Measurements from ENCODE around the gene ZC3H4.

The ZC3H4 gene

DNA sequence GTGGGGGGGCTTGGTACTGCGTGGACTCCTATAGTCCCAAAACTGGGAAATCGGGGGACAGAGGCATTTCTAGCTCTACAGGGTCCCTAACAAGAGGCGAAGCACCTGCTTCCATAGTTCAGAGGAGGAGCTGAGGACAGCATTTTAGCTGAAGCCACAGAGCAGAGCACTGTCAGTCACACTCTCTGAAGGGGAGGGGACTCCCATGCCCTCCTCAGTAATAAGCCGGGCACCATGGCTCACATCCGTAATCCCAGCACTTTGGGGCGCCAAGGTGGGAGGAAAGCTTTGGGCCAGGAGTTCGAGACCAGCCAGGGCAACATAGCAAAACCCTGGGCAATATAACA lies 90.2 kb downstream of the ZC3H4 start:
- Histone ChIP-seq H3K9me2 (ENCODE audit: low read depth, low read length) (no peaks in the 10 kb centered on the region), H2AFZ (ENCODE audit: low read length) (no peak overlapping the region), H3K36me3 (ENCODE audit: insufficient read depth, low read length) (no peaks in the 10 kb centered on the region), H3K9ac (ENCODE audit: low read length) (no peak overlapping the region), H3K4me2 (ENCODE audit: low read length) (0 out of 2 replicates have a peak overlapping the region, but pooled peaks have one; percentile 12), H3K79me2 (ENCODE audit: insufficient read depth, low read length) (no peaks in the 10 kb centered on the region), H3K27ac (ENCODE audit: low read depth, low read length, poor library complexity, severe bottlenecking) (no peak overlapping the region), H3K4me3 (ENCODE audit: low read depth, low read length, poor library complexity, severe bottlenecking) (no peak overlapping the region), H3K9me3 (ENCODE audit: low read length) (no peaks in the 10 kb centered on the region), H3K4me1 (ENCODE audit: insufficient read depth, low read length, severe bottlenecking) (peaks cover 13% of the 10 kb centered on the region), H4K20me1 (ENCODE audit: insufficient read depth, low read length) (no peaks in the 10 kb centered on the region), H3K27me3 (ENCODE audit: insufficient read depth, low read length) (peaks cover 16% of the 10 kb centered on the region), H3F3A (ENCODE audit: insufficient read depth, low read length) (no peaks in the 10 kb centered on the region)
- no peak for TF ChIP-seq EZH2 (IDR thresholded peaks at IDR 0.05; ENCODE audit: borderline replicate concordance, low read length)
- TF ChIP-seq, protein P1, sequence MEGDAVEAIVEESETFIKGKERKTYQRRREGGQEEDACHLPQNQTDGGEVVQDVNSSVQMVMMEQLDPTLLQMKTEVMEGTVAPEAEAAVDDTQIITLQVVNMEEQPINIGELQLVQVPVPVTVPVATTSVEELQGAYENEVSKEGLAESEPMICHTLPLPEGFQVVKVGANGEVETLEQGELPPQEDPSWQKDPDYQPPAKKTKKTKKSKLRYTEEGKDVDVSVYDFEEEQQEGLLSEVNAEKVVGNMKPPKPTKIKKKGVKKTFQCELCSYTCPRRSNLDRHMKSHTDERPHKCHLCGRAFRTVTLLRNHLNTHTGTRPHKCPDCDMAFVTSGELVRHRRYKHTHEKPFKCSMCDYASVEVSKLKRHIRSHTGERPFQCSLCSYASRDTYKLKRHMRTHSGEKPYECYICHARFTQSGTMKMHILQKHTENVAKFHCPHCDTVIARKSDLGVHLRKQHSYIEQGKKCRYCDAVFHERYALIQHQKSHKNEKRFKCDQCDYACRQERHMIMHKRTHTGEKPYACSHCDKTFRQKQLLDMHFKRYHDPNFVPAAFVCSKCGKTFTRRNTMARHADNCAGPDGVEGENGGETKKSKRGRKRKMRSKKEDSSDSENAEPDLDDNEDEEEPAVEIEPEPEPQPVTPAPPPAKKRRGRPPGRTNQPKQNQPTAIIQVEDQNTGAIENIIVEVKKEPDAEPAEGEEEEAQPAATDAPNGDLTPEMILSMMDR (IDR thresholded peaks at IDR 0.05; ENCODE audit: low read length): no peak

DNA sequence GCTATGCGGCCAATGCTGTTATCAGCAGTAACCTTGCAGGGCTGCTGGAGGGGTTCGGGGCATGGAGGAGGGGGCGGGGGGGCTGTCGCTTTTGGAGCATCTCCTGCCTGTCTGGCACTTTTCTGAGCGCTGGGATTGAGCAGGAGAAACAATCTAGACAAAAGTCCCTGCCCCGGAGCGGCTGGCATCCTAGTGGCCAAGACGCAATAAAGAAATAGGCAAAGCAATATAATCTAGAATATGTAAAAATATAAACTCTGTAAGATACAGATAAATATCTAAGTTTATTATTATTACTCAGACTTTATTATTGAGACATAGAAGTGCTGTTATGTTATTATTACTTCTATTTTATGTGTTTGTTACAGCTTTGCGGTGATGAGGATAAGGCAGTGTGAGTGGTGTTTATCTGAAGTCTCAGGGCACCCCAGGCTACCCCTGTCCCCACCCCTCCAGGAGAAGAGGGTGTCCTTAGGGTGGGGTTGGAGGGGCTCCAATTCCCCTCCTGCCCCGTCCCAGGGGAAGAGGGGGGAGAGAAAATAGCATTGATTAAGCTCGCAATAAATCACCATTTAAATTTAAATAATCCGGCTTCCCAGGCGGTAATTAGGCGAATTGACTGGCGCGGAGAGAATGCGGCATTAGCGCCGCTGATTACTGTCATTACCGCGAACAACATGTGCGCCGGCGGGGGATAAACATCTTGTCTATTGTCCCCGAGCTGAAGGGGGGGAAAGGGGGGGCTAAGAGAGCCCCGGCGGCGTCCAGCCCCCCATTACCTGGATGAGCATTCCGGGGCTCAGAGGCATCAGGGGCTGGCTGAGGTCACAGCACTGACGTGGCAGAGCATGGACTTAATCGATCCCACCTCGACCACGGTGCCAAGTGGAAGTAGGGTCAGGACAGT lies 90.8 kb downstream of the ZC3H4 start:
- TF ChIP-seq EZH2 (IDR thresholded peaks at IDR 0.05; ENCODE audit: borderline replicate concordance, low read length): no peak
- TF ChIP-seq, protein P1 (IDR thresholded peaks at IDR 0.05; ENCODE audit: low read length): no peak
- Histone ChIP-seq H3K4me2 (ENCODE audit: low read length) (0 out of 2 replicates have a peak overlapping the region, but pooled peaks have one; percentile 12), H4K20me1 (ENCODE audit: insufficient read depth, low read length) (no peaks in the 10 kb centered on the region), H3F3A (ENCODE audit: insufficient read depth, low read length) (no peaks in the 10 kb centered on the region), H2AFZ (ENCODE audit: low read length) (no peak overlapping the region), H3K9me3 (ENCODE audit: low read length) (no peaks in the 10 kb centered on the region), H3K27ac (ENCODE audit: low read depth, low read length, poor library complexity, severe bottlenecking) (no peak overlapping the region), H3K9ac (ENCODE audit: low read length) (no peak overlapping the region), H3K36me3 (ENCODE audit: insufficient read depth, low read length) (no peaks in the 10 kb centered on the region), H3K9me2 (ENCODE audit: low read depth, low read length) (no peaks in the 10 kb centered on the region), H3K4me1 (ENCODE audit: insufficient read depth, low read length, severe bottlenecking) (peaks cover 13% of the 10 kb centered on the region), H3K27me3 (ENCODE audit: insufficient read depth, low read length) (peaks cover 15% of the 10 kb centered on the region), H3K79me2 (ENCODE audit: insufficient read depth, low read length) (no peaks in the 10 kb centered on the region), H3K4me3 (ENCODE audit: low read depth, low read length, poor library complexity, severe bottlenecking) (no peak overlapping the region)

DNA sequence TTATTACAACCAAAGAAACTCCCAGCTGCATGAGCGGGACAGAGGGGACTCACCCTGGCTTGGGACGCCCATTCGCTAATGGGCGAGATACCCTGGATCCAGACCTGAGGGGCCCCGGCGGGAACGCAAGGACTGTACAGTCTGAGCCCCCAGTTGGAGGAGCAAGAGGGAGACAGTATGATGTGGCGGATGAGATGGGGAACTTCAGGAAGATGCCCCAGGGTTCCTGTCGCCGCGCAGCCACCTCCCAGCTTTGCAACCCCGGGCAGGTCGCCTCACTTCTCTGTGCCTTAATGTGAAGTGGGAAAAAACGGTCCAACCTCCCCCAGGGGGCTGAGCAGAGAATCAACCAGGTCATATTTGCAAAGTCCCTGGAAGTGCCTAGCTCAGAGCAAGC lies 91.4 kb downstream of the ZC3H4 start:
- Histone ChIP-seq H2AFZ (ENCODE audit: low read length) (no peak overlapping the region), H3K4me2 (ENCODE audit: low read length) (no peak overlapping the region), H4K20me1 (ENCODE audit: insufficient read depth, low read length) (no peaks in the 10 kb centered on the region), H3K27ac (ENCODE audit: low read depth, low read length, poor library complexity, severe bottlenecking) (no peak overlapping the region), H3K4me1 (ENCODE audit: insufficient read depth, low read length, severe bottlenecking) (peaks cover 13% of the 10 kb centered on the region), H3K9ac (ENCODE audit: low read length) (no peak overlapping the region), H3K36me3 (ENCODE audit: insufficient read depth, low read length) (no peaks in the 10 kb centered on the region), H3K4me3 (ENCODE audit: low read depth, low read length, poor library complexity, severe bottlenecking) (no peak overlapping the region), H3K79me2 (ENCODE audit: insufficient read depth, low read length) (no peaks in the 10 kb centered on the region), H3K9me3 (ENCODE audit: low read length) (no peaks in the 10 kb centered on the region), H3F3A (ENCODE audit: insufficient read depth, low read length) (no peaks in the 10 kb centered on the region), H3K27me3 (ENCODE audit: insufficient read depth, low read length) (peaks cover 15% of the 10 kb centered on the region), H3K9me2 (ENCODE audit: low read depth, low read length) (no peaks in the 10 kb centered on the region)
- TF ChIP-seq EZH2 (IDR thresholded peaks at IDR 0.05; ENCODE audit: borderline replicate concordance, low read length): no peak
- TF ChIP-seq, protein P1 (IDR thresholded peaks at IDR 0.05; ENCODE audit: low read length): no peak
